CD4-positive, alpha-beta T cell treated with Interleukin-17A for 1 hour (primary cell): Measurements from ENCODE around the gene ZFP36L2.

Source experiments
- DNase-seq: peaks from one replicate; pipeline ENCODE4 v3.0.0-alpha.2; 2020

ZFP36L2 gene

GRCh38 chr2:43184339-43184895 lies 42.0 kb downstream of the ZFP36L2 start:
- peak; percentile 58 for DNase-seq

- DNase-seq: no peak
These were observed 42.7 kb downstream of the ZFP36L2 start for GRCh38 chr2:43183743-43184142.

- DNase-seq: no peak
These were observed 45.5 kb downstream of the ZFP36L2 start for GRCh38 chr2:43180897-43181296.

GRCh38 chr2:43179942-43180341 lies 46.5 kb downstream of the ZFP36L2 start:
- DNase-seq: no peak

- no peak for DNase-seq
These were observed 47.5 kb downstream of the ZFP36L2 start for GRCh38 chr2:43178602-43179542.

- no peak for DNase-seq
These were observed 48.3 kb downstream of the ZFP36L2 start for GRCh38 chr2:43178055-43178598.

- no peak for DNase-seq
These were observed 50.0 kb downstream of the ZFP36L2 start for GRCh38 chr2:43176449-43176848.

GRCh38 chr2:43175876-43176275 lies 50.5 kb downstream of the ZFP36L2 start:
- peak; percentile 50 for DNase-seq

- no peak for DNase-seq
These were observed 51.4 kb downstream of the ZFP36L2 start for GRCh38 chr2:43175020-43175441.

- peak; percentile 93 for DNase-seq
These were observed 52.0 kb downstream of the ZFP36L2 start for GRCh38 chr2:43174368-43174916.
